ENCODE data around the gene CSF2RB. TPM values are rescaled to one million over a fixed set of nuclear protein-coding genes. Genes with fewer than 3 reads are reported as not detected.

Gene CSF2RB
- total and polyA plus RNA-seq, 11 donors: 0.69 to 39.4 (median 2.3) TPM

DNA sequence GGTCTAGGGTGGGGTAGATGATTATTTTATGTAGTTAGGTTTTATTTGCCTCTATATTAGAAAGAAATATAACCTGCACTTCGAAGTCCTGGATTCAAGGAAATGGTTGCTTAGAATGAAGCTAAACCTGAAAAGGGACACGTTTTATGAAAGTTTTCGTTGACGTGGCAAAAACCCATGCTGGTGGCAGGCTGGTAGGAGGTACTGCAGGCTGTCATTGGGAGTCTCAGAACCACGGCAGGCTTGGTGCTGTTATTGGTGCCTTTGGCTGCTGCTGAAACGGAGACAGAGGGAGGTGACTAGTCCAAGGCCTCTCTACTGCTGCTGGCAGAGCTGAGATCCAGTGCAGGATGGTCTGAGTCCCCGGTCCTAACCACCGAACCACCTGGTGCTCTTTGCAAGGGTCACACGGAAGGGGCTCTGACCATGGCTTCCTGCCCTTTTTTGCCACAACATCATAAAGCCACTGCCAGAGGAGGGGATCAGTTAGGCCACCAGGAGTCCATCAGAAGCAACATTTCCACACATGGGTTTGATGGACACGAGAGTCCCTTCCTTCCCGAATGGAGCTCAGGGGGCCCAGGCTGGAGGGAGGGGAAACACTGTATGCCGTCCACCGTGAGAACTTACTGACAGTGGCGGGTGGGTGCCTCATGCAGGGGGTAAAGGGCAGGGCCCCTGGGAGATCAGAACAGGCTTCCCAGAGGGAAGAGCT, 13.4 kb downstream of the CSF2RB start:
- no peak for TF ChIP-seq POLR2A (IDR thresholded peaks at IDR 0.05)
- TF ChIP-seq, protein P1, sequence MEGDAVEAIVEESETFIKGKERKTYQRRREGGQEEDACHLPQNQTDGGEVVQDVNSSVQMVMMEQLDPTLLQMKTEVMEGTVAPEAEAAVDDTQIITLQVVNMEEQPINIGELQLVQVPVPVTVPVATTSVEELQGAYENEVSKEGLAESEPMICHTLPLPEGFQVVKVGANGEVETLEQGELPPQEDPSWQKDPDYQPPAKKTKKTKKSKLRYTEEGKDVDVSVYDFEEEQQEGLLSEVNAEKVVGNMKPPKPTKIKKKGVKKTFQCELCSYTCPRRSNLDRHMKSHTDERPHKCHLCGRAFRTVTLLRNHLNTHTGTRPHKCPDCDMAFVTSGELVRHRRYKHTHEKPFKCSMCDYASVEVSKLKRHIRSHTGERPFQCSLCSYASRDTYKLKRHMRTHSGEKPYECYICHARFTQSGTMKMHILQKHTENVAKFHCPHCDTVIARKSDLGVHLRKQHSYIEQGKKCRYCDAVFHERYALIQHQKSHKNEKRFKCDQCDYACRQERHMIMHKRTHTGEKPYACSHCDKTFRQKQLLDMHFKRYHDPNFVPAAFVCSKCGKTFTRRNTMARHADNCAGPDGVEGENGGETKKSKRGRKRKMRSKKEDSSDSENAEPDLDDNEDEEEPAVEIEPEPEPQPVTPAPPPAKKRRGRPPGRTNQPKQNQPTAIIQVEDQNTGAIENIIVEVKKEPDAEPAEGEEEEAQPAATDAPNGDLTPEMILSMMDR (IDR thresholded peaks at IDR 0.05): no peak
- Histone ChIP-seq H3K4me1 (peaks cover 0 to 16% (median 0%) of the 10 kb centered on the region in 12 donors), H3K27me3 (peaks cover 0 to 42% (median 6%) of the 10 kb centered on the region in 9 donors), H3K27ac (no peak overlapping the region), H3K4me3 (no peak overlapping the region), H3K9me3 (no peaks in the 10 kb centered on the region), H3K36me3 (peaks cover 0 to 89% (median 0%) of the 10 kb centered on the region in 9 donors)
- 71 to 75% (median 72%) methylated on average over 11 to 14 of the region's 14 CpGs for WGBS, 4 donors
- ATAC-seq (no peak), DNase-seq (no peak)
- intact Hi-C loops (cut with DNase I): no loop called here

DNA sequence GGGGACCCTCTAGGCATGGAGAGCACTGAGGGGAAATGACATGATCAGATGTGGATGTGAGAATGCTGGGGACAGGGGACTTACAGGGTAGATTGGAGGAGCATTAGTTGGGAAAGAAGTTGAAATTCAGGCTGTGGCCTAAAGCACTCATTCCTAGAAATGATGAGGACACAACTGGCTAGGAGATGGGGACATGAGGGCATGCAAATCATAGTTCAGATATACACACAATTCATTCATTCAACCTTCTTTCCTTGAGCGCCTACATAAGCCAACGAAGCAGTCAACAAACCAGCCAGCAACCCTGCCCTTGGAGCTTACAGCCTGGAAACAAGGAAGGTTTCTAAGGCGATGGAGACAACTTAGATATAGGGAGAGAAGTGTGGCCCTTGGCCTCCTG, 14.2 kb downstream of the CSF2RB start:
- peaks cover 0 to 8% (median 0%) of the 10 kb centered on the region in 12 donors for H3K4me1 ChIP-seq
- ATAC-seq (no peak), DNase-seq (no peak)
- no peak overlapping the region for H3K27ac ChIP-seq
- intact Hi-C loops (cut with DNase I): no loop called here
- H3K4me3 ChIP-seq: no peak overlapping the region
- H3K27me3 ChIP-seq: peaks cover 0 to 38% (median 6%) of the 10 kb centered on the region in 9 donors
- 64 to 97% (median 80%) methylated on average over 3 of the region's 3 CpGs for WGBS, 4 donors
- H3K9me3 ChIP-seq: no peaks in the 10 kb centered on the region
- peaks cover 0 to 92% (median 0%) of the 10 kb centered on the region in 9 donors for H3K36me3 ChIP-seq
- TF ChIP-seq POLR2A (IDR thresholded peaks at IDR 0.05): no peak
- TF ChIP-seq, protein P1 (IDR thresholded peaks at IDR 0.05): no peak

DNA sequence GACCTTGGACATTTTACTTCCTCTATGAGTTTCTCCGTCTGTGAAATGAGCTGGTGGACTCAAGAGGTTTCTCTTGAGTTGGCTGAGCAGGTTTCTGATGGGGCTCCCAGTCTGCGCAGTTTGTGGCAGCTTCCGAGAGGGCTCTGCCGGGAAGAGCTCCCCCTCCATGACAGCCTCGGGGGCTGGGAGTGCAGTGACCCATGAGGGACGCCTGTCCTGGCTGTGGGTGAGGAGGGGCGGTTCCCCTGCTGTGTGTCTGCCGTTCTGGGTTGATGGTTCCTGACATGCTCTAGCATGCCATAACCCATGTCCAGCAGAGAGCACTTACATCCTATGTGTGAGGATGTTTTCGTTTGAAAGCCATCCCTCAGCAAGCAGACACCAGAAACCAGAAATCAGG, 14.8 kb downstream of the CSF2RB start:
- WGBS, 4 donors: 70 to 76% (median 71%) methylated on average over 9 of the region's 9 CpGs
- ATAC-seq (no peak), DNase-seq (no peak)
- intact Hi-C loops (cut with DNase I): no loop called here
- Histone ChIP-seq H3K4me1 (peaks cover 0 to 2% (median 0%) of the 10 kb centered on the region in 12 donors), H3K4me3 (no peak overlapping the region), H3K27me3 (peaks cover 0 to 33% (median 6%) of the 10 kb centered on the region in 9 donors), H3K27ac (no peak overlapping the region), H3K9me3 (no peaks in the 10 kb centered on the region), H3K36me3 (peaks cover 0 to 91% (median 0%) of the 10 kb centered on the region in 9 donors)
- TF ChIP-seq, protein P1 (IDR thresholded peaks at IDR 0.05): no peak
- TF ChIP-seq POLR2A (IDR thresholded peaks at IDR 0.05): no peak

DNA sequence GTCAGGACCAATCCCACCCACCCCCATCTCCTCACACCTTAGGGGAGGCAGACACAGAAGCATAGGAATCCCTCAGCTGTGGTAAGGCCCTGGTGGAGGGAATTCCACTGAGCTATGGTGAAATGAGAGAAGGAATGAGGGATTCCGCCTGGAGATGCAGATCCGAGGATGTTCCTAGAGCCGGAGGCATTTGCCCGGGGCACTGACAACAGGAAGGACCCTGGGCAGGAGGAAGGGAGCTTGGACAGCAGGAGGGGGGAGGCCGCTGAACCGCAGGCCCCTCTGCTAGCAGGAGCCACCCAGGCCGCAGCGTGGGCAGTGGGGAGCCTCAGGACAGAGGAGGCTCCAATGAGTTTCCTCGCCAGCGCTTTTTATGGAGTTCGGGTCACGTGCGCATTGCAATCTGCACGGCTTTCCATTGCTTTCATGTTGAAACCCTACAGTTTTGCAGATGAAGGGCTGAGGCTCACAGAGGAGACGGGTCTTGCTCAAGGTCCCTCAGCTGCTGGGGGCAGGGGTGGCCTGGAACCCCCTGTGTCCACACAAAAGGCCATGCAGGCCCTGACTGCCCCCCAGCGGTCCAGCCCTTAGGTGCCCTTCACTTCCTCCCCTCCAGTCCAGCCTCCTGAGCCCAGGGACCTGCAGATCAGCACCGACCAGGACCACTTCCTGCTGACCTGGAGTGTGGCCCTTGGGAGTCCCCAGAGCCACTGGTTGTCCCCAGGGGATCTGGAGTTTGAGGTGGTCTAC, 15.5 kb downstream of the CSF2RB start:
- intact Hi-C loops (cut with DNase I): no loop called here
- H3K4me1 ChIP-seq: no peaks in the 10 kb centered on the region
- no peak overlapping the region for H3K27ac ChIP-seq
- H3K9me3 ChIP-seq: no peaks in the 10 kb centered on the region
- 75 to 85% (median 77%) methylated on average over 15 to 17 of the region's 17 CpGs for WGBS, 4 donors
- H3K36me3 ChIP-seq: peaks cover 0 to 90% (median 0%) of the 10 kb centered on the region in 9 donors
- H3K27me3 ChIP-seq: peaks cover 0 to 29% (median 0%) of the 10 kb centered on the region in 9 donors
- no peak for ATAC-seq
- no peak overlapping the region for H3K4me3 ChIP-seq
- TF ChIP-seq POLR2A (IDR thresholded peaks at IDR 0.05): no peak
- TF ChIP-seq, protein P1 (IDR thresholded peaks at IDR 0.05): no peak
- DNase-seq: no peak
